ENCODE measurements around the gene OTUD7B. TPM values are rescaled to one million over a fixed set of nuclear protein-coding genes. Genes with fewer than 3 reads are reported as not detected.
A peak's percentile ranks its signal among the peaks of the same experiment; 100 is the strongest.
"Not testable (repeated sequence)": the region's sequence is repeated elsewhere in the genome, so short reads cannot be mapped to it uniquely, and the experiment has no call there.

Gene OTUD7B
- total and polyA plus RNA-seq, 10 of the 15 experiments (the other 5 are each of a cell fraction or from before 2014, with no cell fraction given): 1.7 to 24.9 (median 6.6) TPM

- H3K27ac ChIP-seq (ENCODE audit: control insufficient read depth, insufficient read depth); H3K4me3 ChIP-seq; BruUV-seq (replicated peaks); intact Hi-C loops (cut with micrococcal nuclease; ENCODE audit: unreplicated experiment); H3K4me1 ChIP-seq (ENCODE audit: control insufficient read depth, insufficient read depth, low read length); H3K79me2 ChIP-seq (ENCODE audit: control insufficient read depth, insufficient read depth, low read length); H3K9ac ChIP-seq (ENCODE audit: control insufficient read depth, insufficient read depth, low read length); H2AFZ ChIP-seq (ENCODE audit: control insufficient read depth, low read depth, low read length); FAIRE-seq; H3K4me2 ChIP-seq (ENCODE audit: control insufficient read depth, insufficient read depth); POLR2A ChIA-PET; DNase-seq (ENCODE audit: low read depth, low spot score); H3K9me3 ChIP-seq (replicated peaks; ENCODE audit: control insufficient read depth, insufficient read depth, low read length); H4K20me1 ChIP-seq (ENCODE audit: control insufficient read depth, insufficient read depth); ATAC-seq; in situ Hi-C loops (cut with MboI); H3K27me3 ChIP-seq (replicated peaks in 1 of 2; ENCODE audit: control insufficient read depth in 2 of 2, insufficient read depth in 2 of 2, low read length in 1 of 2); H3K36me3 ChIP-seq (ENCODE audit: control insufficient read depth in 2 of 2, insufficient read depth in 2 of 2, low read length in 1 of 2): not testable (repeated sequence)
- CTCF ChIA-PET: interaction anchor here (0.6 to 3.1 kb wide), 5 partner anchors 93 to 132 kb away, joined by 4 to 12 read pairs (median 5); no protein-coding TSS in a partner anchor
- 87% methylated on average over 4 of the region's 4 CpGs for WGBS (ENCODE audit: insufficient coverage, insufficient replicate concordance, low lambda C conversion rate, missing lambda C conversion rate)
- SMC1A ChIA-PET (ENCODE audit: uncharacterized antibody, unreplicated experiment): interaction anchor here (0.9 to 5.6 kb wide), 6 partner anchors 8 to 114 kb away, joined by 3 to 43 read pairs (median 3); no protein-coding TSS in a partner anchor
- RAD21 ChIA-PET (ENCODE audit: unreplicated experiment): interaction anchor here (2.3 kb wide), 1 partner anchor 94 kb away, joined by 8 read pairs; no protein-coding TSS in a partner anchor
Observed at GRCh38 chr1:150055507-150055906, 45.0 kb upstream of the OTUD7B start.

GRCh38 chr1:150053926-150054325 lies 43.4 kb upstream of the OTUD7B start:
- FAIRE-seq: no peak
- 65% methylated on average over 3 of the region's 3 CpGs for WGBS (ENCODE audit: insufficient coverage, insufficient replicate concordance, low lambda C conversion rate, missing lambda C conversion rate)
- no peak overlapping the region for H3K4me3 ChIP-seq
- H3K27ac ChIP-seq (ENCODE audit: control insufficient read depth, insufficient read depth): no peak overlapping the region
- in situ Hi-C loops (cut with MboI): no loop called here
- ChIA-PET CTCF (interaction anchor here (0.9 to 2.6 kb wide), 8 partner anchors 9 to 133 kb away, joined by 3 to 12 read pairs (median 4); no protein-coding TSS in a partner anchor), POLR2A (interaction anchor here (0.6 kb wide), 1 partner anchor 61 kb away, joined by 3 read pairs; no protein-coding TSS in a partner anchor), RAD21 (ENCODE audit: unreplicated experiment) (interaction anchor here (0.8 to 2.3 kb wide), 4 partner anchors 10 to 166 kb away, joined by 3 to 8 read pairs (median 4); a partner anchor contains a TSS), SMC1A (ENCODE audit: uncharacterized antibody, unreplicated experiment) (interaction anchor here (1.2 to 5.6 kb wide), 5 partner anchors 45 to 133 kb away, joined by 3 to 43 read pairs (median 7); no protein-coding TSS in a partner anchor)
- H3K27me3 ChIP-seq (replicated peaks in 1 of 2; ENCODE audit: control insufficient read depth in 2 of 2, insufficient read depth in 2 of 2, low read length in 1 of 2): no peaks in the 10 kb centered on the region
- H3K4me1 ChIP-seq (ENCODE audit: control insufficient read depth, insufficient read depth, low read length): peaks cover 4% of the 10 kb centered on the region
- intact Hi-C loops (cut with micrococcal nuclease; ENCODE audit: unreplicated experiment): no loop called here
- H3K36me3 ChIP-seq (ENCODE audit: control insufficient read depth in 2 of 2, insufficient read depth in 2 of 2, low read length in 1 of 2): no peaks in the 10 kb centered on the region
- no peaks in the 10 kb centered on the region; the same call in 2 of the 3 replicates for H3K9me3 ChIP-seq (replicated peaks; ENCODE audit: control insufficient read depth, insufficient read depth, low read length)
- ATAC-seq: no peak
- BruUV-seq (replicated peaks): no TSS peak
- H3K9ac ChIP-seq (ENCODE audit: control insufficient read depth, insufficient read depth, low read length): no peak overlapping the region
- peak overlapping the region; percentile 62 for H2AFZ ChIP-seq (ENCODE audit: control insufficient read depth, low read depth, low read length)
- TF ChIP-seq HDGF (IDR thresholded peaks at IDR 0.05) (no peak), ZNF622 (IDR thresholded peaks at IDR 0.05) (no peak), BCL11A (IDR thresholded peaks at IDR 0.05; ENCODE audit: low read depth, low read length) (no peak), MTA3 (IDR thresholded peaks at IDR 0.05; ENCODE audit: borderline replicate concordance, low read length) (no peak), BRCA1 (IDR thresholded peaks at IDR 0.05; ENCODE audit: low read depth, low read length) (no peak), ZNF207 (IDR thresholded peaks at IDR 0.05; ENCODE audit: borderline replicate concordance) (no peak), RAD51 (IDR thresholded peaks at IDR 0.05) (no peak), ETV6 (conservative IDR thresholded peaks at IDR 0.05 in 1 of 2, IDR thresholded peaks at IDR 0.05 in 1 of 2; ENCODE audit: borderline replicate concordance in 1 of 2, low read depth in 1 of 2) (no peak), SRF (IDR thresholded peaks at IDR 0.05; ENCODE audit: low read depth in 2 of 2, low read length in 2 of 2) (no peak), KLF5 (IDR thresholded peaks at IDR 0.05; ENCODE audit: partially characterized antibody) (no peak), SIX5 (IDR thresholded peaks at IDR 0.05; ENCODE audit: low read depth, low read length, severe bottlenecking) (no peak), NR2C2 (IDR thresholded peaks at IDR 0.05; ENCODE audit: borderline replicate concordance, control insufficient read depth, insufficient read length, low read depth) (no peak), POU2F2 (IDR thresholded peaks at IDR 0.05; ENCODE audit: borderline replicate concordance, low read depth, low read length) (no peak), KDM1A (IDR thresholded peaks at IDR 0.05; ENCODE audit: borderline replicate concordance) (no peak), POLR2AphosphoS5 (IDR thresholded peaks at IDR 0.05; ENCODE audit: low read length) (no peak), IRF4 (IDR thresholded peaks at IDR 0.05; ENCODE audit: low read depth, low read length) (no peak)
- H3K79me2 ChIP-seq (ENCODE audit: control insufficient read depth, insufficient read depth, low read length): no peaks in the 10 kb centered on the region
- no peak for DNase-seq (ENCODE audit: low read depth, low spot score)
- H4K20me1 ChIP-seq (ENCODE audit: control insufficient read depth, insufficient read depth): no peaks in the 10 kb centered on the region
- no peak overlapping the region for H3K4me2 ChIP-seq (ENCODE audit: control insufficient read depth, insufficient read depth)
